CD4-positive, alpha-beta T cell treated with Interleukin-17A for 1 hour (primary cell): ENCODE measurements around the gene PXK.
A peak's percentile ranks its signal among the peaks of the same experiment; 100 is the strongest.
"Not testable (repeated sequence)": the region's sequence is repeated elsewhere in the genome, so short reads cannot be mapped to it uniquely, and the experiment has no call there.

Experiments
- DNase-seq: peaks from one replicate; pipeline ENCODE4 v3.0.0-alpha.2; 2020

The PXK gene

GRCh38 chr3:58332575-58333188 lies at the start of gene PXK:
Gene PXK, plus strand, starts transcription at chr3:58332892. Its CDS starts 97 bp downstream, at chr3:58332989.
- peak; percentile 81 for DNase-seq

- DNase-seq, result no peak
Observed at GRCh38 chr3:58285334-58285733, 47.4 kb upstream of the PXK start.

GRCh38 chr3:58287354-58287753 lies 45.3 kb upstream of the PXK start:
- DNase-seq, result no peak

GRCh38 chr3:58288011-58288728 lies 44.5 kb upstream of the PXK start:
- DNase-seq, result no peak

DNA sequence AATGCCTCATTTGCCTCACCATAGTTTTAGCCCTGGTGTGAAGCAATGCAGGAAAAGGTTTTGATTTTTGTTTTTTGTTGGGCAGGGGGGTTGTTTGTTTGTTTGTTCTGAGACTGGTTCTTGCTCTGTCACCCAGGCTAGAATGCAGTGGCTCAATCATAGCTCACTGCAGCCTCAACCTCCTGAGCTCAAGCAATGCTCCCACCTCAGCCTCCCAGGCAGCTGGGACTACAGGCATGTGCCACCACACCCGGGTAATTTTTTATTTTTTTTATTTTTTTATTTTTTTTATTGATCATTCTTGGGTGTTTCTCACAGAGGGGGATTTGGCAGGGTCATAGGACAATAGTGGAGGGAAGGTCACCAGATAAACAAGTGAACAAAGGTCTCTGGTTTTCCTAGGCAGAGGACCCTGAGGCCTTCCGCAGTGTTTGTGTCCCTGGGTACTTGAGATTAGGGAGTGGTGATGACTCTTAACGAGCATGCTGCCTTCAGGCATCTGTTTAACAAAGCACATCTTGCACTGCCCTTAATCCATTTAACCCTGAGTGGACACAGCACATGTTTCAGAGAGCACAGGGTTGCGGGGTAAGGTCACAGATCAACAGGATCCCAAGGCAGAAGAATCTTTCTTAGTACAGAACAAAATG lies 43.6 kb upstream of the PXK start:
- not testable (repeated sequence) for DNase-seq

GRCh38 chr3:58290446-58290845 lies 42.2 kb upstream of the PXK start:
- DNase-seq, result not testable (repeated sequence)

DNA sequence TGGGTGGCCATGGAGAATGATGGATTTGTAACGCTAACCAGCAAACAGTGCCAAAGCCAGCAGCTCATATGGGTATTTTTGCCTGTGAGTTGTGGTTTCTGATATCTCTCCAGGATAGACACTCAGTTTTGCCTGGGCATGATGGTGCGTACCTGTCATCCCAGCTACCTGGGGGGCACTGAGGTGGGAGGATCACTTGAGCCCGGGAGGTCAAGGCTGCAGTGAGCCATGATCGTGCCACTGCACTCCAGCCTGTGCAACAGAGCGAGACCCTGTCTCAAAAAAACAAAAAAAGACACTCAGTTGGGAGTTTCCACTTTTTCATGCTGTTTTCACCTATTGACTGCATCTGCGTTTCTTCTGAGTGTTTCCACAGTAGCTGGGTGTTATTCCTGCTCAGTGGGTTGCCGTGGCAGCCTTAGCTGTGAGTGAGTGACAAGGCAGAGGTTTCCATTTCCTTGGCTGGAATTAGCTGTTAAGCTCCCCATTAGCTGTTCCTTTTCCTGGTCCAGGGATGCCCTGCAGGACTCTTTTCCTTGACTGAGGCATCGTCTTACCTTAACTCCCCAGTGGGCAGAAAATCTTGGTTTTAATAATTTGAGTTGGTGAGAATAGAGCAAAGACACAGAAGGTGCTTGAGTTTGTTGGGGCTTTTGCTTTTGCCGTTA lies 40.9 kb upstream of the PXK start:
- no peak for DNase-seq

- DNase-seq, result no peak
Observed at GRCh38 chr3:58292866-58293265, 39.8 kb upstream of the PXK start.

- DNase-seq, result no peak
Observed at GRCh38 chr3:58293516-58293915, 39.2 kb upstream of the PXK start.

GRCh38 chr3:58296269-58296668 lies 36.4 kb upstream of the PXK start:
- DNase-seq, result no peak

- DNase-seq, result no peak
Observed at GRCh38 chr3:58296843-58297242, 35.8 kb upstream of the PXK start.

DNA sequence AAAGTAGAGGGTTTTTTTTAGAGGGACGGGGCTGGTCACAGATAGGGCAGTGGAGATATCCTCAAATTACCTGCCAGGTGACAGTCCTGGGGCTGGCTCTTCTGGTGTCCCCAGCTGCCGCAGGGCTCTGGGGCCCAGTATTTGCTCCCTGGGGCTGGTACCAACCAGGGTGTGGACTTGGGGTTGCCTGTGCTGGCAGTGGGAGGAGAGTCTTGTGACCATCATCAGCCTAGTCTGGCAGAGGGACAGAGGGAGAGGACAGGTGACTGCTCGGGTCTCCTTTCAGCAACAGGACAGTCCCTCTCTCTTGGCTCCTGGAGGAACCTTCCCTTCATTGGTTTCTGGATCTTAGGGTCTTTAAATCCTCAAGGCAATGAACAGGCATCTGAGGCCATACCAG lies 34.5 kb upstream of the PXK start:
- no peak for DNase-seq

GRCh38 chr3:58299075-58299474 lies 33.6 kb upstream of the PXK start:
- DNase-seq, result no peak

DNA sequence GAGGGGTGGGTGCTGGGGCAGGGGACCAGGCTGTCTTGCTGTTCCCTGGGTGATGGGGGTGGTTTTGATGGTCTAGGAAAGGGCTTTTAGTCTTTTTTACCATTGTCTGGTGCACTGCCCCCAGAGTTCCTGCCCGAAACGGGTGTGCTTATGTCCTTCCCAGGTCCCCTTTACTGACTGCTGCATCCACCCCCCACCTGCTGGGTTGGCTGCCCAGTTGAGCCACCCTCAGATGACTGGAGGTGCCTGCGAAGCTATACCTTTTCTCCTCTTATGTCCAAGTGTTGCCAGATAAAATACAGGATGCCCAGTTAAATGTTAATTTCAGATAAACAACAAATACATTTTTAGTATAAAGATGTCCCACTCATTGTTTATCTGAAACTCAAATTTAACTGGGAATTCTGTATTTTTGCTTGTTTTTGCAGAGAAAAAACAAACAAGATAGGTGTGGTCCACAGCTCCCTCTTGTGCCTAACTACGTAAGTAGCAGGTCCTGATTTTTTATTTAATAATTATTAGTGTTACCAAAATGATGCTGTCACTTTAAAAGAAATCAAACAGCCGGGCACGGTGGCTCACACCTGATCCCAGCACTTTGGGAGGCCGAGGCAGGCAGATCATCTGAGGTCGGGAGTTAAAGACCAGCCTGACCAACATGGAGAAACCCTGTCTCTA lies 32.7 kb upstream of the PXK start:
- DNase-seq, result peak; percentile 19

DNA sequence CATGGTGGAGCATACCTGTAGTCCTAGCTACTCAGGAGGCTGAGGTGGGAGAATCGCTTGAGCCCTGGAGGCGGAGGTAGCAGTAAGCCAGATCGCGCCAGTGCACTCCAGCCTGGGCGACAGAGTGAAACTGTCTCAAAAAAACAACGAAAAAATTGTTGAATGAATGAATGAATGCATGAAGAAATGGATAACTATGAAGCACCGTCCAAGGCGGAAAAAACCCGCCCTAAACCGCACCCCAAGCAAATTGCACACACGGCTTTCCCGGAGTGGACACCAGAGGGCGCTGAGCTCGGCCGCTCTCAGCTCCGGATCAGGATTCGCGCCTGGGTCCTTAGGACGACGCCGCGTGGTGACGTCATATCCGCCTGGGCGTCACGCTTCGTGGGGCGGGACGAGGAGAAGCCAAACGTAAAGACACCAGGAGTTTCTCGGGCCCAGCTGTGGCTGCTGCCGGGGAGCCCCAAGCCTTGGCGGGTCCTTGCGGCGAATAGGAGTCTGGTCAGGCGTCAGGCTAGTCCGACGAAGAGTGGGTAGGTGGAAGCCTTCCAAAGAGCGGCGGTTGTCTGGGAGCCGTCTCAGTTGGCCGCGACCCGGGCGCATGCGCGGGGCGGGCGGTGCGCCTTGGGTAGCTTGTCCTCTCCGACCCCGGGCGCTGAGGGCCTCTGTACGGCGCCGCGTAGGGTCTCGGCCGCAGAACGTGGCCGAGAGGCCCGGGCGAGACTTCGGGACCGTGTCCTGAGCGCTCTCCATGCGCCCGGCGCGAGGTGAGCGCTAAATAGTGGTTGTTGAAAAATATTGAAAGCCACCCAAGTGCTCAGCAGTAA lies 26.6 kb upstream of the PXK start, which contains the start of the genes HTD2 and RPP14:
Gene HTD2 (plus strand): TSS at position 639 of the 830 bp plus-strand sequence. CDS start 11,094 bp downstream, outside the sequence.
Gene RPP14 (plus strand): TSS at position 364 of the 830 bp plus-strand sequence. CDS start 4,085 bp downstream, outside the sequence.
- DNase-seq, result peak; percentile 97

GRCh38 chr3:58307639-58308215 lies 25.0 kb upstream of the PXK start:
- DNase-seq, result peak; percentile 79

GRCh38 chr3:58308728-58309127 lies 24.0 kb upstream of the PXK start:
- no peak for DNase-seq

DNA sequence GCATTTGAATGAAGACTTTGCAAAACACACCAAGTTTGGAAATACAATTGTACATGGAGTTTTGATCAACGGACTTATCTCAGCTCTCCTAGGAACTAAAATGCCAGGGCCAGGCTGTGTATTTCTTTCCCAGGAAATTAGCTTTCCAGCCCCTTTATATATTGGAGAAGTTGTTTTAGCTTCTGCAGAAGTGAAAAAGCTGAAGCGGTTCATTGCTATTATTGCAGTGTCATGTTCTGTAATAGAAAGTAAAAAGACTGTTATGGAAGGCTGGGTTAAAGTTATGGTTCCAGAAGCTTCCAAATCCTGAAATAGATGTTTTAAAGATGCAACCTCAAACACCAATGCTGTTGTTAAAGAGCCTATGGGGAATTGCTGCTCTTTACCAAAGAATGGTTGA lies 14.9 kb upstream of the PXK start:
- no peak for DNase-seq

GRCh38 chr3:58321791-58322190 lies 10.9 kb upstream of the PXK start:
- DNase-seq, result no peak

DNA sequence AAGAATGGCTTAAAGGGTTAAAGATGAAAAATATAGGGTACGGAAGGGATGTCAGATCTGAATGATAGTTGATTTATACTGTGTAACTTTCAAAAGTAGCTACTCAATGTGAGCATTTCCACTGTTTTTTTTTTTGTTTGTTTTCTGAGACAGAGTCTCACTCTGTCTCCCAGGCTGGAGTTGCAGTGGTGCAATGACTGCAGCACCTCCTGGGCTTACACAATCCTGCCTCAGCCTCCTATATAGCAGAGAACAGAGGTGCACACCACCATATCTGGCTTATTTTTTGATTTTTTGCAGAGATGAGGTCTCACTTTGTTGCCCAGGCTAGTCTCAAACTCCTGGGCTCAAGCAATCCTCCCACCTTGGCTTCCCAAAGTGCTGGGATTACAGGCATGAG lies 9.9 kb upstream of the PXK start:
- DNase-seq, result no peak
